Activated effector memory CD4-positive, alpha-beta T cell treated with anti-CD3 and anti-CD28 coated beads, Interleukin-2, amount 50 U/mL, for 16 hours (primary cell): Measurements from ENCODE around the gene TNFRSF18.
A peak's percentile ranks its signal among the peaks of the same experiment; 100 is the strongest.

Source experiments
- DNase-seq: peaks from one replicate; pipeline ENCODE4 v3.0.0-alpha.2; 2020

TNFRSF18 gene

GRCh38 chr1:1210726-1211540 lies 4.5 kb upstream of the TNFRSF18 start:
- DNase-seq: peak; percentile 62

- peak; percentile 86 for DNase-seq
Observed at GRCh38 chr1:1208713-1209433, 2.5 kb upstream of the TNFRSF18 start.

DNA sequence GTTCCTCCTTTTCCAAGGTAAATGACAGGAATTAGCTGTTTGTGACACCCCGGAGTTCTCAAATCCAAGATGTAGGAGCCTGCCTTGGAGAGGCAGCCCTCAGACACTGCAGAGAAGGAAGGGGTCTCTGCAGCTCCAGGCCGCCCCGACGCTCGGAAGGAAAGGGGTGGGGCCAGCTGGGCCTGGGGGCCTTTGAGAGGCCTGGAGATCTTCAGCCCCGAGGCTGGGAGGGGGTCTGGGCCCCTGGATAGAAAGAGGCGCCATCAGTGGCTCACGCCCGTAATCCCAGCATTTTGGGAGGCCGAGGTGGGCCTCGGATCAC lies 1.1 kb upstream of the TNFRSF18 start:
- no peak for DNase-seq

DNA sequence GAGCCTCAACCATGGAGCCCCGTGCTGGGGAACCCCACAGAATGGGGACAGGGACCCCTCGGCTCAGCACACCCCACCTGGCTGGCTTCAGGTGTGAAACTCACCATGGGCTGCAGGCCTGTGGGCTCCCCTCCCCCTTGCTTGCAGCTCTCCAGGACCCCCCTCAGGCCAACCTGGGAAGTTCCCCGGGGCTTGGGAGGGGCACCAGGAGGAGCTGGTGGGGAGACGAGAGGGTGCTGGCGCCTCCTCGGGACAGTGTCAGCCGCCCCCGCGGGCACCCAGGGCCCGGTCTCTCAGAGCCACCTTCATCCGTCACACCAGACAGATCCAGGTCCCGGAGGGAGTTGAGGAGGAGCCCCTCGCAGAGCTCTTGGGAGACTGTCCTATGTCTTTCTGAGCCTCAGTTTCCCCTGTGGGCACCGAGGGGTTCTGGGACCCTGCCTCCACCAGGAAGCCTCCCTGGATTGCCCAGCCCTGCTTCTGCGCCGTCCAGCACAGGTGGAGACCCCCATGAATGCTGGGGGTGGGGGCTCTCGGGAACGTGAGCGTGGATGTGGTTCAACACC lies 657 bp upstream of the TNFRSF18 start:
- peak; percentile 76 for DNase-seq

DNA sequence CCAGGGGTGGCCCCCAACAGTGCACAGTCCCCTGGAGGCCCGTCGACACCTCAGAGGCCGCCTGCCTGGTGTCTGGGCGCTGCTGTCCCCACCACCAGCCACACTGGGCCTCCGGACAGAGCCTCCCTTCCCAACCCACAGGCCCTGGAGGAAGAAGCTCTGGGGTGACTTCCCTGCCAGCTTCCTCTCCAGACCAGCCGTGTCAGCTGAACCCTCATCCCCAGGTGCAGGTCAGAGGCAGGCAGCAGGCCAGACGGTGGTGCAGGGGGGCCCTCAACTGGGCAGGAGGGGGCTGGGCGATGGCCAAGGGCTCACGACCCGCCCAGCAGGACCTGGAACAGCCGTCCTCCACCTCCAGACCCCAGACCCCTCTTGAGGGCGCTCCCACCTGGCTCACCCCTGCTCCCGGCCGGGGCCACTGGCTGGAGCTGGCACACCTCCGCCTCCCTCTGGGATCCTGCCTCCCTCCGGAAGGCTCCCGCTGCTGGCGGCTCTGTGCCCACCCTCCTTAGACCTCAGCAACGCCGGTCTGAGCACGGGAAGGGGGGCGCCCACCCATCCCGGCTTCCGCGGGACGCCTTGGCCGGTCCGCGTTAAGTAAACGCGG lies 520 bp downstream of the TNFRSF18 start:
- peak; percentile 71 for DNase-seq

DNA sequence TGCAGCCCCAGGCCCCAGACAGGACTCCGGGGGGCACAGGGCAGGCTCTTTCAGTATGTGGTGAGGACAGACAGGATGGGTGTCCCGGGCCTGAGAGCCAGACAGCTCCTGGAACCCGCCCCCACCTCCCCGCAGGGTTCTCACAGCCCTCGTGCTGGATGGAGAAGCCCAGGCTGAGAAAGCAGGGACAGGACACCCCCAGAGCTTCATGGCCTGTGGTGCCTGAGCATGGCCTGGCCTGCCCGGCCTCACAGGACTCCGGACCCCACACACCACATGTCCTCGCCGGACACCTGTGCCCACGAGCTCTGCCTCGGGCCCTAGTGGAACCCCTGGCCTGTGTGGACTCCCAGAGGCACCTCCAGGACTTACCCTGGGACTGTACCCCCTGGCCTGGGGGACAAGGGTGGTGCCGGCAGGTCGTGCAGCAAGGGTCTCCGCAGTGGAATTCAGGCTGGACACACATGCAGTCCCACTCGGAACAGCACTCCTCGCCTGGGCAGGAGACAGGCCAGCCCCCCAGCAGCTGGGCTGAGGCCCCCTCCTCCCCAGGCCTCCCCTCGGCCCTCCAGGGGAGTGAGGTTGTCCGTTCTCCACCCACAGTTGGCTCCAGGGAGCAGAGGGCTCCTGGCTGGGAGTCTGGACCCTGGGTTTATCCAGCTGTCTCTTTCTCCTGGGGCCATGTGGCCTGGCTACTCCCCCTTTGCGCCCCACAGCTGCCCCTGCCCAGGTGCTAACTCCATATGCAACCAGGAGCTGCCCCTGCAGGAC lies 1.2 kb downstream of the TNFRSF18 start:
- DNase-seq: peak; percentile 67

- DNase-seq: peak; percentile 51
Observed at GRCh38 chr1:1204425-1204920, 1.9 kb downstream of the TNFRSF18 start.

DNA sequence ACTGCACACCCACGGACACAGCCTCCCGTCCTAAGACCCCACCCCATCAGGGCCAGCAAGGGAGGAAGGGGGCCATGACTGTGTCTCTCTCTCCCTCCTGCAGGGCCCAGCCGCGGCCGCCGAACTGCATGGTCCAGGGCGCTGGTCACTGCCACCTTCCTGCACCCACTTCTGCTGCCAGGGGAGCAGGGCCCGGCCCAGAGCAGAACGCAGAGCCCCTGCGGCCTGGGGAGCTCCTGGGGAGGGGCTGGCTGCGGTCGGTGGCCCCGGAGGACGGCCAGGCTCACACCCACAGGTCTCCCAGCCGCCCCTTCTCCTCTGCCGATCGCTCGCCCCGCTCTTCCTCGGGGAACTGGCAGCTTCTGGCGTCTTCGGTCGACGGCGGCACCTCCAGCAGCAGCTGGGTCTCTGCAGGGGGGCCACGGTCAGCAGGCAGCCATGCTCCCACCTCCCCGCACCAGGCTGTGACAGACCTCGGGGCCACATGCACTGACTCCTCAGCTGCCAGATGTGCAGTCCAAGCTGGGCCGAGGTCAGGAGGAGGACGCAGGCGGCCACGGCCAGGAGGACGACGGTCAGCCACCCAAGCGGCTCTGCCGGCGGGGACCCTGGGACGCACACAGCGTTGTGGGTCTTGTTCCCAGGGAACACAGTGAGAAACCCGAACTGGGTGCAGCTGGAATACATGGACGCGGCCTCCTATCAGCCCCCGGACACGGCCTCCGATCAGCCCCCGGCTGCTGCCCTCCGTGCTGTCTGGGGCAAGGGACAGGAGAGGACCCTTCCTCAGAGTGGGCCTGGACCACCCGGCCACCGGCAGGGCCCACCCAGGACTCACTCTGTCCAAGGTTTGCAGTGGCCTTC lies 2.6 kb downstream of the TNFRSF18 start:
- DNase-seq: no peak

DNA sequence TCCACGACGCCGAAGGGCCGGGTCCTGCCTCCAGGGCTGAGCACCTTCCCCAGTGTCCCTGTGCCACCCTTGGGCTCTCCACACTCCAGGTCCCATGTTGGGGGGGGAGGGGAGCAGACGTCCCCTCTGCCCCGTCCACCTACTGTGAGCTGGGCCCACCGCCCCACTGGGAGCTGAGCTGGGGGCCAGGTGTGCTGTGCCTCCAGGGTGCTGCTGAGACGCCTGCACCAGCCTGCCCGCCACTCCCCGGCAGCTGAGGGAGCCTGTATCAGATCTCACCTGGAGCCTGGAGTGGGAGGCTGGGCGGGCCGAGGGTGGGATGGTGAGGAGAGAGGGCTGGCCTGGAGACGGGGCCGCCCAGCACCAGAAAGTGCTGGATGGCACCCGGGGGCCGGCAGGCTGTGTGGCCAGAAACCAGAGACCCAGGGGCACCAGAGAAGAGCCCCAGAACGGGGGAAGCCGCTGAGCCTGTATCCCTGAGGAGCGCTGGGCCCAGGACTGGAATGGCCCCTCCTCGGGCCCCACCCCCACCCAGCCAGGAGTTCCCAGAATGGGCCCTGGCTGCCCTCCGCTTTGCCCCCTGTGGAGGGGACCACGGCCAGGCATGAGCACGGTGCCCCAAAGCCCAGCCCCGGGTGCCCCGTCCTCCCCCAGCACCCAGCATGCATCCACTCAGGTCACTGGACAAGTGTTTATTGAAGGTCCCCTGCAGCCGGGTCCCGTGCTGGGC lies 3.4 kb downstream of the TNFRSF18 start:
- DNase-seq: peak; percentile 69

- peak; percentile 97 for DNase-seq
Observed at GRCh38 chr1:1200876-1201810, 5.2 kb downstream of the TNFRSF18 start.

GRCh38 chr1:1199961-1200875 lies 6.2 kb downstream of the TNFRSF18 start:
- peak; percentile 65 for DNase-seq

- DNase-seq: peak; percentile 62
Observed at GRCh38 chr1:1199141-1199960, 7.0 kb downstream of the TNFRSF18 start.

- DNase-seq: peak; percentile 61
Observed at GRCh38 chr1:1198423-1199140, 7.8 kb downstream of the TNFRSF18 start.

DNA sequence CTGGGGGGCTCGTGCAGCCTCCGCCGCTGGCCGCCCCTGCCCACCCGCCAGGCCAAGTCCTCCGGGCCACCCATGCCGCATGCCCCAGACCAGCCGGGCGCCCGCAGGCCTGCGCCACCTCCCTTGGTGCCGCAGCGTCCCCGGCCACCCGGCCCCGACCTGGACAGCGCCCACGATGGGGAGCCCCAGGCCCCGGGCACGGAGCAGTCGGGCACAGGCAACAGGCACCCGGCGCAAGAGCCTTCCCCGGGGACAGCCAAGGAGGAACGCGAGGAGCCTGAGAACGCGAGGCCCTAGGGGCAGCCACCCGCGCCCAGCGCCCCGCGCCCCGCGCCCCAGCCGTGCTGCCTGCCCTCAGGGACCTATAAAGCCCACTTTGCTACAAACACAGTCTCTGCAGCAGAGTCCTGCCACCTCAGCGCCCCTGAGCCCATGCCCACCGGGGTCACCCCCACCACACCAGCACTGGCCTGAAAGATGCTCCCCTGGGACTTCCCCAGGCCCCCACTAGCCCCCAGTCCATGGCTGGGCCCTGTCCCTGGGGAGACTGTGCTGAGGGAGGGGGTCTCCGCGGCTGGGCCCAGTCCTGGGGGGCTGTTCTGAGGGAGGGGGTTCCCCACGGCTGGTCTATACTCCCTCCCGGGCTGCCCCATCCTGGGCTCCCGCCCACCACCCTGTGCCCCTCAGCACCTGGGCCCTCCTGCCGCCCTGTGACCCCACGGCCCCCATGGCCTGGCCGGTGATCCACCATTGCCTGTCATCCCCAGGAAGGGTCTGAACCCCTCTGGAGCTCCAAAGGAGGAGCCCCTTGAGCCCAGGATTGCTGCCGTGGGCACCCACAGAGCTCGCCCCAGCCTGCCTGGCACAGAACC lies 8.6 kb downstream of the TNFRSF18 start:
- peak; percentile 63 for DNase-seq

DNA sequence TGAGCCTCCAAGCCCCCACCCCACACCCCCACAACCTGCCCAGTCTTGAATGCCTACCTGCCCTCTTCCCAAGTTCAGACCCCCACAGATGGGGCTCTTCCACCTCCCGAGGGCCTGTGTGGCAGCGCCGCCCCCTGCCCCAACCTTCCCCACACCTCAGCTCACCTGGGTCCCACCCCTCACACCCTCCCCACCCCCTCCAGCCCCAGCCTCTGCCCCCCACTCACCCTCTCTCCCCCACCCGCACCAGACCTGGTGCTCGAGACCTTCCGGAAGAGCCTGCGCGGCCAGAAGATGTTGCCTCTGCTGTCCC lies 9.2 kb downstream of the TNFRSF18 start:
- DNase-seq: no peak
